HG03108 (cell line): ENCODE results near the gene FXYD6.

Experiments used
- ATAC-seq: cut with Tn5 transposase; IDR thresholded peaks from one replicate; pipeline ENCODE4 v1.9.1; 2021; ENCODE audit warnings: moderate library complexity; ENCODE audit not compliant: unreplicated experiment

Gene FXYD6

DNA sequence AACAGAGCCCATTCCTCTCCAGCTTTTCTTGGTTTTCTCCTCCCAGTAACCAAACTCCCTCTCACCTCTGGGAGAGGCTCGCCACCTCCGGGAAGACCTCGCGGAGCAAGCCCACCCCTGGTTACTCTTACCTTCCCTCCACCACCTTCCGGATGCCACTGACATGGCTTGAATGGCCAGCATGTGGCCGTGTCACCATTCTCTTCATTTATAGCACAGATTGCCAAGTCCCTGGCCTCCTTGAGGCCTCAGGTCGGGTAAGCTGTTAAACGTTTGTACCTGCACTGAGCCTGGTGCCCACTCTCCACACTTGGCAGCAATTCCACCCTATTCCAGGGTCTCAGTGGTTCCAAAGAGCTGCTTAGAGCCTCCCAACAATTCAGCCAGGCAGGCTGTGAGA, 43.9 kb downstream of the FXYD6 start:
- no peak for ATAC-seq

DNA sequence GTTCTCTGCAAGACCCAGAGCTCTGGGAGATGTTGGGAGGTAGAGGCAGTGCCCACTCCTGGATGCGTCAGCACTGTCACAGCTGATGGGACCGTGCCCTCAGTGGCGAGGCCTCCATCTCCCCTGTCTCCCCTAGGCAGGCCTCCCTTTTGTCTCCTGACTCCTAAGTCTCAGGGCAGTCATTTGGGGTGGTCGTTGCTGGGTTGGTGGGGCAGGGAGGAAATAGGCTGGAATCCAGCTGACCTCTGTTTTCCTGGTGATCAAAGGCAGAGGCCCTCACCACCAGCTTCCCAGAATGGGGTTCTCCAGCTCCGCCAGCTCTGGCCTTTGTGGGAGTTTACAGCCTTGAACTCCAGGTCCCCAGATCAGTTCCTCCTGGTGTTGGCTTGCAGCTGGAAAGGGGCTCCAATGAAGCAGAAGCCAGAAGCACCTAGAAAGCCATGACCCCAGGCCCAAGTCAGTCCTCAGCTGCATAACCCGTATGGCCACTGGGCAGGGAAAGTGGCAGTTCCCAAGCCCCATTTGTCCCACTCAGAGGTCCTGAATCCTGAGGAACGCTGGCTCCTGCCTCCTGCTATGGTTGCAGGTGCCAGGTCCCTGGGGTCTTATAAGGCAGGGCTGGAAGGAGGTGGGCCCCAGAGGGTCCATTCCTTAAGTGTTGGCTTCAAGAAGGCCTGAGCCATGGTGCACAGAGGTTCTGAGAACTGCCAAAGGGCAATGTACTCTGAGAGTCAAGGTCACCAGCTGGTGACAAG, 44.6 kb downstream of the FXYD6 start:
- no peak for ATAC-seq

DNA sequence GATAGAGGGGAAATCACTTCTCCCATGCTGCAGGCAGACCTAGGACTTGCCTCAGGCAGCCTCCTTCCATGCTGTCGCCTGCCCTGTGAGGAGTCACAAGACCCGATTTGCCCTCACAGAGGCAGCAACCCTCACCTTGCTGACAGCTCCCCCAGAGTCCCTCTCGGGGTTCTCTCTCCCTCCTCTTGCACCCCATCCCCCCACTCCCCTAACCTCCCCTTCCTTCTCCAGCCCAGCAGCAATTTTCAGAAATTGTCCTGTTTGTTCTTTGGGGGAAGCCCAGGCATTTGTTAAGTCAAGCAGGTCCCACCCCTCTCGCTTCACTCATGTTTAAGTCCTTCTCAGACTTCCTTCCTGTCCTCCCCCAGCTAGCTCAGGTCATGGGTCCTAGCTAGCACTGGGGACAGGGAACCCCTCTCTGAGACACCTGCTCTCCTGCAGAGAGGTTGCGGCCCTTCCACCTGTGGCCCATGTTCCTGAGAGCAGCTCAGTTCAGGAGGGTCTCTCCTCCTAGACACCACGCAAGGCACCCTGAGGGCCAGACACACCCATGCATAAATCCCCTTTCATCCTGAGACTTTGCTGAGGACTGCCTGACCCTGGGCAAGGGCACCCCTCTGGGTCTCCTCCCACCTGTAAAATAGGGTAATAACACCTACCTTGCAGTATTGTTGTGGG, 45.6 kb downstream of the FXYD6 start:
- ATAC-seq: no peak

DNA sequence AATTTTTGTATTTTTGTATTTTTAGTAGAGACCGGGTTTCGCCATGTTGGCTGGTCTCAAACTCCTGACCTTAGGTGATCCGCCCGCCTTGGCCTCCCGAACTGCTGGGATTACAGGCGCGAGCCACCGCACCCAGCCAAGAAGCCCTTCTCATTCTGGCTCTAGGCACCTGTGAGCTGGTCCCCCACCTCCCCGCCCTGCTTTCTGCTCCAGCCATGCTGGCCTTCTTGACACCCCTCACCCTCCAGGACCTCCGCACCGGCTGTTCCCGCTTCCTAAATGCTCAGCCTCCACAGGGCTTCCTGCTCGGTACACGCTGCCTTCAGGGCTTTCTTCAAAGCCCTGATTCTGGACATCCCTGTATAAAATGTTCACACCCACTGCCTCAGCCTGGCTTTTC, 46.4 kb downstream of the FXYD6 start:
- ATAC-seq: no peak

DNA sequence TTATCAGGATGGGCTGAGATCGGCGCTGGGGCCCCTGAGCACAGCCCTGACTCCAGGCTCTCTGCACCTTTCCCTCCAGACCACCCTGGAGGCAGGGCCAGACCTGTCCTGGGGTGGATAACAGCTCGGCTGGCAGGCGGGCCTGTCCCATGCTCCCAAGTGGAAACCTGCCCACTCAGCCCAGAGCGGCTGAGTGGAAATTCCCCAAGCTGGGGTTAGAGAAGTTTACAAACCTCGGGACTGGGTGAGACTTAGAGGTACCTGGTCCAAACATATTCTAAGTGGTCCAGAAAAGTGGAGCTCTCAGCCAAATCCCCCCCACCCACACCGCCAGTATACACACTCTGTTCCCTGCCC, 47.1 kb downstream of the FXYD6 start:
- no peak for ATAC-seq

DNA sequence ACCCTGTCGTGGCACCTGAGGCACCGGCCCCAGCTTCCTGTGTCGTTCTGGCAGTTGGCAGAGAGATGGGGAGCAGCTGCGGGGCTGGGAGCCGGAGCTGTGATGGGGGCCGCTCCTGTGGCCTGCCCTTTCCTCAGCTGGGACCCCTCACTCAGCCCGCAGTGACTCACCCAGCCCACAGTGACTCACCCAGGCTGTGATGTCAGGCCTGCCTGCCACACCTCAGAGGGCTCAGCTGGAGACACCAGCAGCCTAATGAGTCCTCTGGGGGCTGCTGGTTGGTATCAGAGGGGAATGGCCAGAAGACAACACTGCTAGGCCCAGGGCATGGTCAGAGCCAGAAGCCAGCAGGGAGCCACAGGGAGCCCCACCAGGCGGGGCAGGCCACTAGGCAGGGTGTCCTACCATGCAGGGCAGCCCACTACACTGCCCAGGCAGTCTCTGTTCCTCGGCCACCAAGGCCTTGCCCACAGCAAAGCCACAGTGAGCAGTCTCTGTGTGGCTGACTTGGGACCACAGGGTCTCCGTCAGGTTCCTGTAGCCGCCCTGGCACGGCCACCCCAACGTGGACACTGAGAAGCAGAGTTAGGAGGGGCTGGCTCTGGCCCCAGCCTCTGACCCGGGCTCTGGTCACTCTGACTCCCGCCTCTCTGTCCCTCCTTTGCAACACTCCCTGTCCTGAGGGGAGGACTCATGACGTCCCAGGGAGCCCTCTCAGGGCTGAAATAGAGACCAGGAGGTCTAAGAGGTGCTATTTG, 47.7 kb downstream of the FXYD6 start:
- peak; percentile 45 for ATAC-seq

DNA sequence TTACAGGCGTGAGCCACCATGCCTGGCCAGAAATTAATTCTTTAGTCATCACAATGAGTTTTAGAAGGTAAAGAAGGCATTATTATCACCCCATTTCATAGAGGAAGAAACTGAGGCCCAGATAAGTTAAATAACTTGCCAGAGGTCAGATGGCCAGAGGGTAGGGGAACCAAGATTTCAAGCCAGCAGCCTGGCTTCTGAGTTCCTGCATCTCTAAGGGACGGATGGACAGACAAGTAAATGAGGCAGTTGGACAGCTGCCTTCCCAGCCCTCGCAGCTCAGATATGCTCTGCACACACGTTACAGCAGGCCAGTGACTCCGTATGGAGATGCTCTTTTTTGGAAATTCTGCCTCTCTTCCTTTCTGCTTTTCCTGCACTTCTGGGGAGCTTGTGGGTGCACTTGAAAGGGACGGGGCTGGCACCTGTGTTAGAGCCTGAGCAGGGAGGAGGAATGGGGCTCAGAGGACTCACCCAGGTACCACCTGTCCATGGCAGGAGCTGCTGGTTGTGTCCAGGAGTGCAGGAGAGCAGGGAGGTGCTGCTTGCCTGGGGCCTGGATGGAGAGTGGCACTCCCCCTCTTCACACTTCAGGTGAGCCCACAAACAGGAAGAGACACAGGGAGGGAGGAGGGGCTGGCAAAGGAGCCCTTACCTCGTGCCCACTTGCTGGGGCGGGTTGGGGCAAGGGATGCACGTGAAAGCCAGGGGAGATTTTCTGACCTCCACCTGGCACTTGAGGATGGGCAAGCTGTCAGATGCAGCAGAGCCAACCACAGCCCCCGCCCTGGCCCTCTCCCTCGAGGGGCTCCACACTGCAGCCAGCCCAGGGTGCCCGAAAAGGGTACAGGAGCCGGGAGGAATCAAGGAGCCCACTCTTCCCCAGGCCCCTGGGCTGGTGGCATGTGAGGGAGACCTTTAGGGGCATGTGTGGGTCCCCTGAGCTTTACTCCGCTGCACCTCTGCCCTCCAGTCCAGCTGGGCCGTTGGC, 48.6 kb downstream of the FXYD6 start:
- ATAC-seq: no peak

DNA sequence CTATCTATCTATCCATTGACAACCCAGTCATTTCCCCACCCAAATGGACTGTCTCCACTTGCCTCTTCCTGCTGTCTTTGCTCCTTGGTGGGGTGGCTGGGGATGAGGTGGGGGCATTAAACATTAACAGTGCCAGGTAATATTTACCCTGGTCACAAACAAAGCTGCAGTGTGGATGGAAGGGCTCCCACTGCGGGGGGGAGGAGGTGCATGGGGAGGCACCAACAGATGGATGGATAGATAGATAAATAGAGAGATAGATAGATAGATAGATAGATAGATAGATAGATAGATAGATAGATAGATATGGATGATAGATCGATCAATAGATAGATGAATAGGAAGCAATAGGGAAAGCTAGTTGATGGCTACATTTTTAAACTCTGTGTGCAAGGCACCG, 49.6 kb downstream of the FXYD6 start:
- ATAC-seq: no peak

DNA sequence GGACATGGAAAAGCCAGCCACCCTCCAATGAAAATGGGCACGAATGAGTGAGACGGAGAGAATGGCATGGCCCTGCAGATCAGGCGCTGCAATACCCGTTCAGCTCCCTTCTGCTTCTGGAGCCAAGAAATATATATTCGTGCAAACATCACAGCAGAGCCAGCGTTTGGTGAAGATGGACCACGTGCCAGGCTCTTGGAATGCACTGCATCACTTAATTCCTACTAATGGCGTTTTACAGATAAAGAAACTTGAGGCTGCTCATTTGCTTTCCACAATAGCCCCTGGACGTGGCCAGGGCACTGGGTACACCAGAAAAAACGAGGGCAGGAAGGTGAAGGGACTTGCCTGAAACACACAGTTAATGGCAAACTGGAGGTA, 50.3 kb downstream of the FXYD6 start:
- no peak for ATAC-seq

DNA sequence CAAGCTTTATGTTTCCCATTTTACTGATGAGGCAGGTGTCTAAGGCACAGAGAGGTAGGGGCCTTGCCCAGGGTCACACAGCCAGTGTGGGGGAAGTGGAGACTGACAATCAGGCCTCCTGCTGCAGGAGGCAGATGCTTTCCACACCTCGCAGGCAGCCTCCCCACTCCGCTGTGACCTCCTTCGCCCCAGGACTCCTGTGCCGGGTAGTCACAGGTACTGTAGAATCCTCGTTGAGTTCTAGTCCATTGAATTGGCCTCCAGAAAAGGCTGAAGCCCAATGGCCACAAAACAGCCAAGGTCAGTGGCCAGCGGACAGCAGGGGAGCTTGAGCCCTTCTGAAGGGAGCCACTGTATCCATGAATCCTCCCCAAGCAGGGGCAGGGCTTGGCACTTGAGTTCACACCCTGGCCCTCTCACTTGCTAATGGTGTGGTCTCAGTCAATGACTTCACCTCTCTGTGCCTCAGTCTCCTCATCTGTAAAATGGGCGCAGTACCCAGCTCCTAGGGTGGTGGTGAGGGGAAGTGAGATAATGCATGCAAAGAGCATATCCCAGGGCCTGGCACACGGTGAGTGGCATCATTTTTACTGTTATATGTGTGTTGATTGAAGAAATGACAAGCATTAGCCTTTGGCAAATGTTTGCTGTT, 50.8 kb downstream of the FXYD6 start:
- no peak for ATAC-seq

DNA sequence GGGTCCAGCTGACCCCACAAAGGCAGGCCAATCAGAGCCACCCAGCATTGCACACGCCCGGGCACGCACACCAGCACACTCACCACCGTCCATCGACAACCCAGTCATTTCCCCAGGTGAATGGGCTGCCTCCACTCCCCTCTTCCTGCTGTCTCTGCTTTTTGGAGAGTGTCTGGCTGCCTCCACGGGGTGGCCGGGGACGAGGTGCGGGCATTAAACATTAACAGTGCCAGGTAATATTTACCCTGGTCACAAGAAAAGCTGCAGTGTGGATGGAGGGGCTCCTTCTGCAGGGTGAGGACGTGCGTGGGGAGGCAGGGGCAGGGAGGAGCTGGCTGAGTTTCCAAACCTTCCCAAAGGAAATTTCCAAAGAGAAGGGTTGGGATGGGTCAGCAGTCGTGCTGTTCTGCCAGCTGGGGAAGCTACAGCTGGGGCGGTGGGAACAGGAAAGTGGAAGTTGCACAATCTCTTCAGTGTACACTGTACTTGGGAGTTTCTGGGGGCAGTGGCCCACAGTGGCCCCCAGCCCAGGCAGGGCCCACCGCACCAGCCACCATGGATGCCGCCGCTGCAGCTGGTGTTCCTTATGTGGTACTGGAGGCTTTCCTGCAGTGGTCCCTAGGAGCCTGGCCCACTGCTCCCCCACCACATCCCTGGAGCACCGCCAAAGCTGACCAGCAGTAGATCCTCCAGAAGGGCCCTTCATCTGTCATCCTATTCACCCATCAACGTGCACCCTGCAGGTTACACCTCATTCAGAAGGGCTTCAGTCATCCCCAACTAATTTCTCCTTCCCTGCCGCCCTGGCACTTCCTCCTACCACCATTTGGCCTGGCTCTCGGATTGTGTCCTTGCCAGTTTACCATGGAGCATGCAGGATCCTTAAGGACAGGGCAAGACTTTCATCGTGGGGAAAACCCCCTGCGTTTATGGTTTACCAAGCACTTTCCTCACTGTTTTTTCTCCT, 51.6 kb downstream of the FXYD6 start, which contains the start of gene FXYD2:
Gene FXYD2, minus strand, starts transcription at position 174 of the 967 bp plus-strand sequence. Its CDS starts 66 bp downstream, at position 108.
- no peak for ATAC-seq

DNA sequence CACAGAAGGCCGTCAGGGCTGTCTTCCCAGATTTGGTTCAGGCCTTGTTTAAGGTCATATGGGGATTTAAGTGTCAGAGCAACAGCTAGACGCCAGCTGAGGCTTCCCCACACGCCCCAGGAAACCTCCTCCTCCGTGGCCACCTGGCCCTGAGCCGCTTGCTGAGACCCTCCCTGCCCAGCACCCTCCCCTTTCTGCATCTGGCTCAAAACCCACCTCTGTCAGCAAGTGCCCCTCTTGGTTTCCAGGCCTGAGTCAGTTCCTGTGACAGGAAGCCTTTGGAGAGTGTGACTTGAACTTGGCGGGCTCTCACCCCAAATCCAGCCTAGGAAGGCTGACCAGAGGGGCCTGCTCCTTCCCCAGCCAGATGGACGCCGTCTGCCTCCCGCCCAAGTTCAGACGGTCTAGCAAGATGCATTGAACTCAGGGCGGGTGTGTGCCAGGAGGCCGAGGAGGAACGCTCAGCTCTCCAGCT, 52.5 kb downstream of the FXYD6 start:
- no peak for ATAC-seq

DNA sequence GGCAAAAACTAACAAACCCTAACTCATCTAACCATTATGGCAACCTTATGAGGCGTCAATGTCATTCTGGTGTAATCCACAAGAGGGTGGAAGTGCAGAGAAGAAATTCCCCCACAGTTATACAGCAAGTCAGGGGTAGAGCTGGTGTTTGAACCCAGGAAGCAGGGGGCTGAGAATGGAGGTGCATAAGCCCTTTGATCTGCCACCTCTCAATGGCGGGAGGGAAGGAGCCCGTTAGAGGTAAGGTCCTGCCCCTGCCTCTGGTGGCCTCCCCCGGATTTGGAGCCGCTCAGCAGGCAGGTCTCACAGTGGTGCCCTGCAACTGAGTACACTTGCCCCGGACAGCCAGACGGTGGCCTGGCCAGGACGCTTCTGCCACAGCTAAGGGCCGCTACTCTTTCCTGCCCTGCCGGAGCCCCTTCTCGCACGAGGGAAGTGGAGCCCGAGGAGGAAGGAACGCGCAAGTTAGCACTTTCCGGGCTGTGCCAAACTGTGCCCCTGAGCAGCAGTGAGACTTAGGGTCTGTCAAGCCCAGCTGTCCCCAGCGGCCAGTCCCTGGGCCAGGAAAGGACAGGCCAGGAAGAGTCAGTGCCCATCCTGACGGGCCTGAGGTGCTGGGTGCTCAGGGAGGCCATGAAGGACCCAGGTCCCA, 53.0 kb downstream of the FXYD6 start:
- no peak for ATAC-seq

DNA sequence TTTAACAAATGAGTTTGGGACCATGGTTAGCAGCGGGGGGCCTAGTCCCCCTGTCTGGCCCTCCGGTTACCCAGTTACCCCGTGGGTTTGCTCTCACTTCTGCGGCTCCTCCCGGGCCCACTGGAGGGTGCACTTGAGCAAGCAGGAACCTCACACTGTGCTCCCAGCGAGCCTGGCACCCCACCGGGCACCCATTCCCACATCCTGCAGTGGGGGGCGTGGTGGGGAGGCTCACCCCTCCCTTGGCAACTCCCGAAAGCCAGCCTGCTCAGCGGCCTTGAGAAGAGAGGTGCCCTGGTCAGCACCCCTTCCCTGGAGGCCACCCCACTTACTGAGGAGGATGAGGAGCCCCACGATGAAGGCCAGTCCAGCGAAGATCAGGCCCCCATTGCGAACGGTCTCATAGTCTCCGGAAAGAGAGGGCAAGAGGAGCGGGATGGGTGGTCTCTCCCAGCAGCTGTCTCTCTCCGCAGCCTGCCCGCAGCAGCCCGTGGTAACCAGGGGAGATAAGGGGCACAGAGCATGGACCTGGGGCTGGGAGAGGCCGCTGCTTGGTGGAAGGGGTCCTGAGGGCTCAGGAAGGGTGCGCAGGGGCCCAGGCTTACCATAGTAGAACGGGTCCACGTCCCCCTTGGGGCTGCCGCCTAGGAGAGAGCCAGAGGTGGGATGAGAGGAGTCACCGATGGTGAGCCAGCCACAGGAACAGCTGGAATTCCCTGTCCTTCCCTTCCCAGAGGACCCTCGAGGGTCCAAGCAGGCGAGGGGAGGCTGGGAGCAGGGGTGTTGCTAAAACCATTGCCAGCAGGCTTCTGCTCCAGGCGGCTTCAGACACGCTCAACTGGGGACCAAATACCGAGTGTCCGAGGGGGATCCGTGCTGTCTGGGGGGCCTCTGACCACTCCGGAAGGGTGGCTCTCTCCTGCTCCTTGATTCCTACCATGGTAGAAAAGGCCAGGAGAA, 54.1 kb downstream of the FXYD6 start:
- ATAC-seq: no peak

DNA sequence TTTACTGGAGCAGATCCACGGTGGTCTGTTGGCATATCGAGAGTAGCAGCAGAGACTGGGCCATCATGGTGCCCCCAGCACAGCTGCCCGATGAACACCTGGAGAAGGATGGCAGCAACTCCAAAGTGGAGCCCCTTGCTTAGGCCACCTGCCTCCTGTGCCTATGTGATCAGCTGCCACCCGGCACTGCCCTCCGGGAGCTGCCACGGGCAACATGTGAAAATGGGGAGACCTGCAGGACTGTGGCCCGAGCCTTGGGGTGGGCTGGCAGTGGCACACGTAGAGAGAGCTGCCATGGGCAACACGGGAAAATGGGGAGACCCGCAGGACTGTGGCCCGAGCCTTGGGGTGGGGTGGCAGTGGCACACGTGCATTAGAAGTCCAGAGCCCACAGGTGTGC, 55.0 kb downstream of the FXYD6 start:
- ATAC-seq: no peak

DNA sequence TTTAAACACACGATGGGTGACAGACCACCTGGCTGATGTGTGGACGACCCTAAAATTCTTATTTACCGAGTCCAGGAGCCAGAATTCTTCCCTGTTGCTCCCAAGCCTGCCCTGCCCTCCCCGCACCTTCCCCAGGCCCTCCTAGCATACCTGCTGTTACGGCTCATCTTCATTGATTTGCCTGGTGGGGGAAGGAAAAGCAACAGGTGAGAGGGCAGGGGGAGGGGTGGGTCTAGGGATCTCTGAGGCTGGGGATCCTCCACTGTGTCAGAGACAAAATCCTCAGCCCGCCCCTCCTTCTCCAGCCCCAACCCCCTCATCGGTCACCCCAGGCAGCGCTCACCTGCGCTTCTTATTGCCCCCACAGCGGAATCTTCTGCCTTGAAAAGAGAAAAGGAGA, 55.9 kb downstream of the FXYD6 start:
- no peak for ATAC-seq

DNA sequence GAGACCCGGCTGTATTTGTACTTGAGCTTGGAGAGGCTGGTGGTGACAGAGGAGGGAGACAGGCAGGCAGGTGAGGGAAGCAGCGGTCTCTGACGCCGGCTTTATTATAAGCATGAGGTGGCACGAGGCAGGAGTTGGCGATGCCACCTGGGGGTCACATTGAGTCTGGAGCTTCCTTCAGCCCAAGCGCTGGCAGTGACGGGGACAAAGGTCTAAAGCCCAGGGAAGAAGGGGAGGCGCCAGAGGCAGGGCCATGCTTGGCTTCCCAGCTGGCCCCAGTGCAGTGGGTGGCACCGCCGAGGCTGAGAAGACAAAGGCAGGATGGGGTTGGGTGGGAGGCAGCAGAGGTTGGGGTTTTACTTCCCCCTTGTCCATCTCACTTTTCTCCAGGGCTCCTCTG, 56.4 kb downstream of the FXYD6 start:
- no peak for ATAC-seq
